GM23338 (cell line): Measurements from ENCODE around the gene SARNP. TPM values are rescaled to one million over a fixed set of nuclear protein-coding genes. Genes with fewer than 3 reads are reported as not detected.

Experiments used
- ATAC-seq: fragments of 200-7000 bp; cut with Tn5 transposase; 3 replicates; pipeline ENCODE4 v1.9.1; 2020
- DNase-seq: peaks from one replicate; pipeline ENCODE4 v3.0.0-alpha.2; 2015; ENCODE audit warnings: low spot score
- H2AFZ ChIP-seq: fragments of 200-600 bp; sonication (generic); 2 replicates; pipeline ENCODE4 v1.8.0; 2016; ENCODE audit warnings: antibody characterized with exemption, mild to moderate bottlenecking, moderate library complexity
- H3F3A ChIP-seq: fragments of 200-600 bp; sonication (generic); replicated peaks from 2 replicates; pipeline ENCODE4 v1.8.0; 2017; ENCODE audit warnings: antibody characterized with exemption, mixed run types, low read depth
- H3K27ac ChIP-seq: fragments of 200-600 bp; sonication (generic); 2 replicates; pipeline ENCODE4 v1.6.1; 2016; ENCODE audit warnings: low read depth
- H3K27me3 ChIP-seq: fragments of 200-600 bp; sonication (generic); 2 replicates; pipeline ENCODE4 v1.8.0; 2016; ENCODE audit warnings: mild to moderate bottlenecking, mixed run types, moderate library complexity; ENCODE audit not compliant: insufficient read depth
- H3K36me3 ChIP-seq: fragments of 200-600 bp; sonication (generic); 2 replicates; pipeline ENCODE4 v1.8.0; 2016; ENCODE audit warnings: mild to moderate bottlenecking; ENCODE audit not compliant: insufficient read depth
- H3K4me1 ChIP-seq: fragments of 200-600 bp; sonication (generic); 2 replicates; pipeline ENCODE4 v1.8.0; 2016; ENCODE audit warnings: mild to moderate bottlenecking, moderate library complexity; ENCODE audit not compliant: insufficient read depth
- H3K4me2 ChIP-seq: fragments of 200-600 bp; sonication (generic); 2 replicates; pipeline ENCODE4 v1.7.1; 2017; ENCODE audit warnings: mixed run types
- H3K4me3 ChIP-seq: fragments of 200-600 bp; sonication (generic); 2 replicates; pipeline ENCODE4 v1.6.1; 2016; ENCODE audit warnings: mixed run types
- H3K79me2 ChIP-seq: fragments of 200-600 bp; sonication (generic); replicated peaks from 2 replicates; pipeline ENCODE4 v1.8.0; 2017; ENCODE audit warnings: mild to moderate bottlenecking; ENCODE audit not compliant: insufficient read depth
- H3K9me2 ChIP-seq: fragments of 200-600 bp; sonication (generic); 2 replicates; pipeline ENCODE4 v1.8.0; 2017; ENCODE audit not compliant: insufficient read depth
- H4K20me1 ChIP-seq: fragments of 200-600 bp; sonication (generic); replicated peaks from 2 replicates; pipeline ENCODE4 v1.8.0; 2017; ENCODE audit warnings: mild to moderate bottlenecking; ENCODE audit not compliant: insufficient read depth
- H3K27ac Mint-ChIP-seq: 2 replicates; pipeline ENCODE4 v1.8.0; 2020; ENCODE audit warnings: inconsistent platforms, mild to moderate bottlenecking, moderate library complexity, mixed read lengths
- H3K27me3 Mint-ChIP-seq: 3 replicates; pipeline ENCODE4 v1.8.0; 2022; ENCODE audit warnings: low read depth, mild to moderate bottlenecking, moderate library complexity, mixed read lengths, inconsistent platforms; ENCODE audit not compliant: insufficient read depth, poor library complexity
- H3K36me3 Mint-ChIP-seq: 3 replicates; pipeline ENCODE4 v1.8.0; 2021; ENCODE audit warnings: low read depth, mild to moderate bottlenecking, inconsistent platforms, moderate library complexity, mixed read lengths
- H3K4me1 Mint-ChIP-seq: 3 replicates; pipeline ENCODE4 v1.8.0; 2020; ENCODE audit warnings: mild to moderate bottlenecking, inconsistent platforms, mixed read lengths
- H3K4me3 Mint-ChIP-seq: 3 replicates; pipeline ENCODE4 v1.8.0; 2021; ENCODE audit warnings: moderate library complexity, mild to moderate bottlenecking, inconsistent platforms, mixed read lengths
- H3K9me3 Mint-ChIP-seq: 3 replicates; pipeline ENCODE4 v1.8.0; 2020; ENCODE audit warnings: moderate library complexity, mild to moderate bottlenecking, inconsistent platforms, mixed read lengths
- CREB1 ChIP-seq: fragments of 250-450 bp; sonication (Bioruptor Pico); IDR thresholded peaks from 2 replicates; pipeline ENCODE4 v1.5.0; 2020; ENCODE audit warnings: low read depth, mild to moderate bottlenecking, moderate library complexity
- CTCF ChIP-seq, 2 experiments: fragments of 200-600 bp in 1 of 2; sonication (generic) in 1 of 2; conservative IDR thresholded peaks; 2 replicates each; pipeline versions ENCODE4 v1.5.1 to v1.6.1; 2016 to 2017; ENCODE audit warnings: antibody characterized with exemption in 2 of 2, low read depth in 2 of 2, mild to moderate bottlenecking in 2 of 2, moderate library complexity in 1 of 2
- ETS1 ChIP-seq: IDR thresholded peaks from 2 replicates; pipeline ENCODE4 v1.6.1; 2016; ENCODE audit warnings: antibody characterized with exemption
- EZH2 ChIP-seq: fragments of 200-600 bp; sonication (generic); IDR thresholded peaks from one replicate; pipeline ENCODE4 v1.8.0; 2017; ENCODE audit warnings: antibody characterized with exemption, mild to moderate bottlenecking, low read depth; ENCODE audit not compliant: unreplicated experiment
- EZH2phosphoT487 ChIP-seq: fragments of 200-600 bp; sonication (generic); IDR thresholded peaks from one replicate; pipeline ENCODE4 v1.8.1; 2018; ENCODE audit warnings: antibody characterized with exemption; ENCODE audit not compliant: unreplicated experiment
- JUNB ChIP-seq: IDR thresholded peaks from one replicate; pipeline ENCODE4 v1.6.1; 2016; ENCODE audit warnings: antibody characterized with exemption; ENCODE audit not compliant: unreplicated experiment
- NANOG ChIP-seq: IDR thresholded peaks from 2 replicates; pipeline ENCODE4 v1.6.1; 2016; ENCODE audit warnings: antibody characterized with exemption, borderline replicate concordance
- POLR2AphosphoS5 ChIP-seq: IDR thresholded peaks from 2 replicates; pipeline ENCODE4 v1.6.1; 2016; ENCODE audit warnings: antibody characterized with exemption, low read depth
- REST ChIP-seq: IDR thresholded peaks from one replicate; pipeline ENCODE4 v1.6.1; 2018; ENCODE audit warnings: antibody characterized with exemption; ENCODE audit not compliant: unreplicated experiment
- STAT1 ChIP-seq: IDR thresholded peaks from one replicate; pipeline ENCODE4 v1.6.1; 2016; ENCODE audit warnings: antibody characterized with exemption; ENCODE audit not compliant: unreplicated experiment
- ZNF114 ChIP-seq: fragments of 250-450 bp; sonication (Bioruptor Pico); IDR thresholded peaks from 2 replicates; pipeline ENCODE4 v1.5.0; 2020; ENCODE audit warnings: mild to moderate bottlenecking, moderate library complexity
- ZNF331 ChIP-seq: fragments of 250-450 bp; sonication (Bioruptor Pico); IDR thresholded peaks from 2 replicates; pipeline ENCODE4 v1.5.0; 2020; ENCODE audit warnings: low read depth, mild to moderate bottlenecking, moderate library complexity
- ZNF462 ChIP-seq: fragments of 250-450 bp; sonication (Bioruptor Pico); IDR thresholded peaks from 2 replicates; pipeline ENCODE4 v1.5.0; 2020; ENCODE audit warnings: mild to moderate bottlenecking, moderate library complexity
- polyA plus RNA-seq: library from polyadenylated mRNA; unstranded; fragments of >200 nt; fragmentation: Nextera tagmentation; extraction: Ambion mirVana; gene quantifications from 2 replicates; pipeline ENCODE4 v1.2.1, GENCODE V29; 2016
- total RNA-seq: library from RNA; depleted of rRNA; stranded (reverse); fragments of >200 nt; shearing (Covaris generic); gene quantifications from 2 replicates; pipeline ENCODE4 v1.2.3, GENCODE V29; 2014

SARNP gene
- total and polyA plus RNA-seq, 2 experiments from 2014 or later, result 96.0 to 313 TPM

- Mint-ChIP-seq H3K4me3 (no peak overlapping the region), H3K4me1 (peaks cover 31% of the 10 kb centered on the region), H3K9me3 (no peaks in the 10 kb centered on the region; the same call in 2 of the 3 replicates), H3K27me3 (peaks cover 20% of the 10 kb centered on the region), H3K27ac (no peak overlapping the region), H3K36me3 (no peaks in the 10 kb centered on the region; the same call in 2 of the 3 replicates)
- H3K27me3 ChIP-seq, result no peaks in the 10 kb centered on the region
- ATAC-seq (no peak), DNase-seq (no peak)
- H3K27ac ChIP-seq, result no peak overlapping the region
- H2AFZ ChIP-seq, result no peak overlapping the region
- no peaks in the 10 kb centered on the region for H3K36me3 ChIP-seq
- TF ChIP-seq CREB1 (CRISPR knock-in tag), result no peak
- no peak for TF ChIP-seq JUNB
- TF ChIP-seq ZNF114 (CRISPR knock-in tag), result no peak
- no peak for TF ChIP-seq STAT1
- TF ChIP-seq EZH2, result no peak
- TF ChIP-seq EZH2phosphoT487, result no peak
- TF ChIP-seq CTCF (conservative IDR thresholded peaks at IDR 0.05; ENCODE audit: low read depth in 2 of 2), result no peak
- TF ChIP-seq NANOG, result no peak
- TF ChIP-seq ZNF462 (CRISPR knock-in tag), result no peak
- no peak for TF ChIP-seq REST
- TF ChIP-seq POLR2AphosphoS5, result no peak
- no peak for TF ChIP-seq ETS1
- no peak for TF ChIP-seq ZNF331 (CRISPR knock-in tag)
- H3K9me2 ChIP-seq, result no peaks in the 10 kb centered on the region
- no peak overlapping the region for H3K4me2 ChIP-seq
- H3K4me1 ChIP-seq, result peaks cover 25% of the 10 kb centered on the region; the same call in 1 of the 2 replicates
- peaks cover 1% of the 10 kb centered on the region for H3K79me2 ChIP-seq
- H3K4me3 ChIP-seq, result no peak overlapping the region
- H4K20me1 ChIP-seq, result no peaks in the 10 kb centered on the region
- H3F3A ChIP-seq, result peaks cover 13% of the 10 kb centered on the region; the same call in 1 of the 2 replicates
These were observed 84.4 kb downstream of the SARNP start for GRCh38 chr12:55733021-55733555.
